ENCODE data around the gene PSORS1C2. TPM values are rescaled to one million over a fixed set of nuclear protein-coding genes. Genes with fewer than 3 reads are reported as not detected.

PSORS1C2 gene
- total RNA-seq, 1 donor from 2014 or later = not detected

GRCh38 chr6:31103136-31103535 is 35.7 kb downstream of the PSORS1C2 start:
- Mint-ChIP-seq H3K27ac (ENCODE audit: unreplicated experiment) (no peak overlapping the region), H3K9me3 (ENCODE audit: low read depth) (no peaks in the 10 kb centered on the region), H3K4me3 (ENCODE audit: unreplicated experiment) (no peak overlapping the region), H3K4me1 (ENCODE audit: low read depth) (no peaks in the 10 kb centered on the region), H3K36me3 (ENCODE audit: low read depth) (peaks cover 3% of the 10 kb centered on the region), H3K27me3 (ENCODE audit: low read depth) (peaks cover 18% of the 10 kb centered on the region)
- no peak for DNase-seq (ENCODE audit: low spot score)
- TF ChIP-seq, protein P1, sequence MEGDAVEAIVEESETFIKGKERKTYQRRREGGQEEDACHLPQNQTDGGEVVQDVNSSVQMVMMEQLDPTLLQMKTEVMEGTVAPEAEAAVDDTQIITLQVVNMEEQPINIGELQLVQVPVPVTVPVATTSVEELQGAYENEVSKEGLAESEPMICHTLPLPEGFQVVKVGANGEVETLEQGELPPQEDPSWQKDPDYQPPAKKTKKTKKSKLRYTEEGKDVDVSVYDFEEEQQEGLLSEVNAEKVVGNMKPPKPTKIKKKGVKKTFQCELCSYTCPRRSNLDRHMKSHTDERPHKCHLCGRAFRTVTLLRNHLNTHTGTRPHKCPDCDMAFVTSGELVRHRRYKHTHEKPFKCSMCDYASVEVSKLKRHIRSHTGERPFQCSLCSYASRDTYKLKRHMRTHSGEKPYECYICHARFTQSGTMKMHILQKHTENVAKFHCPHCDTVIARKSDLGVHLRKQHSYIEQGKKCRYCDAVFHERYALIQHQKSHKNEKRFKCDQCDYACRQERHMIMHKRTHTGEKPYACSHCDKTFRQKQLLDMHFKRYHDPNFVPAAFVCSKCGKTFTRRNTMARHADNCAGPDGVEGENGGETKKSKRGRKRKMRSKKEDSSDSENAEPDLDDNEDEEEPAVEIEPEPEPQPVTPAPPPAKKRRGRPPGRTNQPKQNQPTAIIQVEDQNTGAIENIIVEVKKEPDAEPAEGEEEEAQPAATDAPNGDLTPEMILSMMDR (IDR thresholded peaks at IDR 0.05) = no peak

- peaks cover 3% of the 10 kb centered on the region for H3K36me3 Mint-ChIP-seq (ENCODE audit: low read depth)
- peaks cover 2% of the 10 kb centered on the region for H3K4me1 Mint-ChIP-seq (ENCODE audit: low read depth)
- no peak overlapping the region for H3K4me3 Mint-ChIP-seq (ENCODE audit: unreplicated experiment)
- TF ChIP-seq, protein P1 (IDR thresholded peaks at IDR 0.05) = no peak
- peaks cover 12% of the 10 kb centered on the region for H3K27me3 Mint-ChIP-seq (ENCODE audit: low read depth)
- no peaks in the 10 kb centered on the region for H3K9me3 Mint-ChIP-seq (ENCODE audit: low read depth)
- H3K27ac Mint-ChIP-seq (ENCODE audit: unreplicated experiment) = no peak overlapping the region
- DNase-seq (ENCODE audit: low spot score) = no peak
Observed at GRCh38 chr6:31098449-31098938, 40.4 kb downstream of the PSORS1C2 start.

GRCh38 chr6:31096656-31097055 is 42.2 kb downstream of the PSORS1C2 start:
- Mint-ChIP-seq H3K4me1 (ENCODE audit: low read depth) (peaks cover 2% of the 10 kb centered on the region), H3K36me3 (ENCODE audit: low read depth) (peaks cover 3% of the 10 kb centered on the region), H3K4me3 (ENCODE audit: unreplicated experiment) (no peak overlapping the region), H3K27ac (ENCODE audit: unreplicated experiment) (no peak overlapping the region), H3K9me3 (ENCODE audit: low read depth) (no peaks in the 10 kb centered on the region), H3K27me3 (ENCODE audit: low read depth) (peaks cover 9% of the 10 kb centered on the region)
- TF ChIP-seq, protein P1 (IDR thresholded peaks at IDR 0.05) = no peak
- peak; percentile 29 for DNase-seq (ENCODE audit: low spot score)

- Mint-ChIP-seq H3K9me3 (ENCODE audit: low read depth) (no peaks in the 10 kb centered on the region), H3K27me3 (ENCODE audit: low read depth) (peaks cover 9% of the 10 kb centered on the region), H3K27ac (ENCODE audit: unreplicated experiment) (no peak overlapping the region), H3K4me1 (ENCODE audit: low read depth) (peaks cover 2% of the 10 kb centered on the region), H3K4me3 (ENCODE audit: unreplicated experiment) (no peak overlapping the region), H3K36me3 (ENCODE audit: low read depth) (peaks cover 3% of the 10 kb centered on the region)
- TF ChIP-seq, protein P1 (IDR thresholded peaks at IDR 0.05) = no peak
- DNase-seq (ENCODE audit: low spot score) = no peak
Observed at GRCh38 chr6:31096215-31096614, 42.7 kb downstream of the PSORS1C2 start.

- H3K4me1 Mint-ChIP-seq (ENCODE audit: low read depth) = peaks cover 2% of the 10 kb centered on the region
- H3K4me3 Mint-ChIP-seq (ENCODE audit: unreplicated experiment) = no peak overlapping the region
- DNase-seq (ENCODE audit: low spot score) = peak; percentile 13
- no peaks in the 10 kb centered on the region for H3K9me3 Mint-ChIP-seq (ENCODE audit: low read depth)
- H3K27ac Mint-ChIP-seq (ENCODE audit: unreplicated experiment) = no peak overlapping the region
- no peaks in the 10 kb centered on the region for H3K36me3 Mint-ChIP-seq (ENCODE audit: low read depth)
- TF ChIP-seq, protein P1 (IDR thresholded peaks at IDR 0.05) = no peak
- peaks cover 5% of the 10 kb centered on the region for H3K27me3 Mint-ChIP-seq (ENCODE audit: low read depth)
Observed at GRCh38 chr6:31094389-31094881, 44.4 kb downstream of the PSORS1C2 start.
